Lower leg skin (tissue), 3 donors: Measurements from ENCODE around the gene ELFN2.

ENCODE experiments used
- POLR2A ChIP-seq, 2 donors: fragments of 450-650 bp; IDR thresholded peaks; one replicate each; pipeline ENCODE4 v1.6.1; 2016 to 2017; ENCODE audit warnings: antibody characterized with exemption in 2 of 2, mild to moderate bottlenecking in 1 of 2, moderate library complexity in 1 of 2
- TF ChIP-seq, protein P1 (sequence below), 3 donors: fragments of 450-650 bp; IDR thresholded peaks; one replicate each; pipeline ENCODE4 v1.5.1; 2016; ENCODE audit warnings: antibody characterized with exemption in 3 of 3, mild to moderate bottlenecking in 3 of 3, moderate library complexity in 2 of 3

DNA sequence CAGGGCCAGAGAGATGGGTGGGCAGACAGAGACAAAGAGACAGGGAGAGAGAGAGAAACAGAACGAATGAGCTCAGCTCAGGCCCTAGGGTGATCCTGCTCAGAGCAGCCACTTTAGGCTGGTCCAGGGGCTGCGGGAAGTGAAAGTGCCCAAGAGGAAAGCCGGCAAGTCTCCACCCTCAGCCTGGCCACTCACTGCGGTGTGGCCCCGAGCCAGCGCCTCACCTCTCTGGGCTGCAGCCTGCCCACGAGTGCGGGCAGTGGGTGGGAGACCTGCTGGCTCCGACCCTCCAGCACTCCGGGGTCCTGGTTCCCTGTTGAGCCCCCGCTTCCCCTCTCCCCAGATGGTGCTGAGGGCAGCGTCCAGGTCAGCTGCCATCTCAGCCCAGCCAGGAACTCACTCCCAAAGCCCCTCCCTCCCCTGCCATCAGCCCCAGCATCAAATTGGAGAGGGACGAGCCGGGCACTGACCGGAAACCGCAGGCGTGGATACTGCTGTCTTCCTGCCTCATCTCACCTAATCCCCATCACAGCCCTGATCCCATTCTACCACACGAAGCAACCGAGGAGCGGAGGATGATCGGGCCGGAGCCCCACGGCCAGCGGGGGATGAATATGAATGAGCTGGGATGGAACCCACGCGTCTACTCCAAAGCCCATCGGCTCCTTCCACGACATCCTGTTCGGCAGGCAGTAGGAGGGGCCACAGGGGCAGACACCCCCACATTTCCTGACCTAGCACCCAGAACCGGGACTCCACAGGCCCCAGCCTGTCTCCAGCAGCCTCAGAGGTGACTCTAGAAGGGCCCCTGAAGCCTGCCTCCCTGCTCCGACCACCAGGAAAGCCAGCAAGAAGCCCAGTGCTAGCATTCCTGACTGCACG, 16.9 kb downstream of the ELFN2 start:
- TF ChIP-seq, protein P1, sequence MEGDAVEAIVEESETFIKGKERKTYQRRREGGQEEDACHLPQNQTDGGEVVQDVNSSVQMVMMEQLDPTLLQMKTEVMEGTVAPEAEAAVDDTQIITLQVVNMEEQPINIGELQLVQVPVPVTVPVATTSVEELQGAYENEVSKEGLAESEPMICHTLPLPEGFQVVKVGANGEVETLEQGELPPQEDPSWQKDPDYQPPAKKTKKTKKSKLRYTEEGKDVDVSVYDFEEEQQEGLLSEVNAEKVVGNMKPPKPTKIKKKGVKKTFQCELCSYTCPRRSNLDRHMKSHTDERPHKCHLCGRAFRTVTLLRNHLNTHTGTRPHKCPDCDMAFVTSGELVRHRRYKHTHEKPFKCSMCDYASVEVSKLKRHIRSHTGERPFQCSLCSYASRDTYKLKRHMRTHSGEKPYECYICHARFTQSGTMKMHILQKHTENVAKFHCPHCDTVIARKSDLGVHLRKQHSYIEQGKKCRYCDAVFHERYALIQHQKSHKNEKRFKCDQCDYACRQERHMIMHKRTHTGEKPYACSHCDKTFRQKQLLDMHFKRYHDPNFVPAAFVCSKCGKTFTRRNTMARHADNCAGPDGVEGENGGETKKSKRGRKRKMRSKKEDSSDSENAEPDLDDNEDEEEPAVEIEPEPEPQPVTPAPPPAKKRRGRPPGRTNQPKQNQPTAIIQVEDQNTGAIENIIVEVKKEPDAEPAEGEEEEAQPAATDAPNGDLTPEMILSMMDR (IDR thresholded peaks at IDR 0.05) = no peak
- TF ChIP-seq POLR2A (IDR thresholded peaks at IDR 0.05) = no peak
